CD4-positive, alpha-beta T cell (primary cell): Measurements from ENCODE around the gene PXK. TPM values are rescaled to one million over a fixed set of nuclear protein-coding genes. Genes with fewer than 3 reads are reported as not detected.
"Not testable (repeated sequence)": the region's sequence is repeated elsewhere in the genome, so short reads cannot be mapped to it uniquely, and the experiment has no call there.

Experiments
- ATAC-seq: fragments of 200-7000 bp; cut with Tn5 transposase; one replicate; pipeline ENCODE4 v1.10.0; 2022; ENCODE audit warnings: mild to moderate bottlenecking; ENCODE audit not compliant: poor library complexity
- CTCF ChIA-PET: fragments of 350-600 bp; sonication (Branson Sonifier 250); formaldehyde crosslinking; loops from one replicate; lab custom pipeline; 2021; ENCODE audit warnings: antibody characterized with exemption, inconsistent platforms; lab: Charles Lee
- POLR2A ChIA-PET: fragments of 350-600 bp; sonication (Branson Sonifier 250); formaldehyde crosslinking; loops from one replicate; lab custom pipeline; 2021; ENCODE audit warnings: antibody characterized with exemption, inconsistent platforms; lab: Charles Lee
- DNase-seq, 14 experiments: peaks; one replicate each; pipeline ENCODE4 v3.0.0-alpha.2; 2013 to 2020; ENCODE audit warnings: mixed read lengths in 2 of 14
- H3K27ac ChIP-seq, 2 donors: one replicate each; pipeline versions ENCODE4 v1.5.1 to v1.7.0; 2013; ENCODE audit warnings: low read length in 2 of 2, low read depth in 1 of 2, mild to moderate bottlenecking in 1 of 2
- H3K27me3 ChIP-seq, 2 experiments: 1 replicate in 1 of 2; 2 replicates in 1 of 2; pipeline versions ENCODE4 v1.6.1 to v1.7.0; 2013; ENCODE audit warnings: low read length in 2 of 2, control low read depth in 1 of 2, mild to moderate bottlenecking in 1 of 2, moderate library complexity in 1 of 2; ENCODE audit not compliant: insufficient read depth in 2 of 2, control insufficient read depth in 1 of 2
- H3K36me3 ChIP-seq: one replicate; pipeline ENCODE4 v1.6.1; 2013; ENCODE audit warnings: low read length, control low read depth; ENCODE audit not compliant: insufficient read depth
- H3K4me1 ChIP-seq: one replicate; pipeline ENCODE4 v1.6.1; 2013; ENCODE audit warnings: low read length, control low read depth; ENCODE audit not compliant: insufficient read depth
- H3K4me3 ChIP-seq: one replicate; pipeline ENCODE4 v1.5.1; 2013; ENCODE audit warnings: mild to moderate bottlenecking, low read length, moderate library complexity
- H3K9me3 ChIP-seq, 2 experiments: 1 replicate in 1 of 2; 2 replicates in 1 of 2; pipeline versions ENCODE4 v1.6.1 to v1.7.0; 2013; ENCODE audit warnings: low read length in 2 of 2, mild to moderate bottlenecking in 2 of 2, control low read depth in 1 of 2, moderate library complexity in 1 of 2; ENCODE audit not compliant: control insufficient read depth in 1 of 2, insufficient read depth in 1 of 2
- H3K27ac Mint-ChIP-seq: one replicate; pipeline ENCODE4 v1.8.0; 2020; ENCODE audit warnings: mixed read lengths
- H3K27me3 Mint-ChIP-seq: one replicate; pipeline ENCODE4 v1.8.0; 2021; ENCODE audit warnings: mixed read lengths
- H3K36me3 Mint-ChIP-seq: one replicate; pipeline ENCODE4 v1.8.0; 2021; ENCODE audit warnings: low read depth, mixed read lengths
- H3K4me1 Mint-ChIP-seq: one replicate; pipeline ENCODE4 v1.8.0; 2021; ENCODE audit warnings: low read depth, mixed read lengths
- H3K4me3 Mint-ChIP-seq: one replicate; pipeline ENCODE4 v1.8.0; 2020; ENCODE audit warnings: mild to moderate bottlenecking, mixed read lengths
- H3K9me3 Mint-ChIP-seq: one replicate; pipeline ENCODE4 v1.8.0; 2020; ENCODE audit warnings: mixed read lengths
- CTCF ChIP-seq: fragments of 200-600 bp; IDR thresholded peaks from one replicate; pipeline ENCODE4 v1.8.0; 2022; ENCODE audit warnings: antibody characterized with exemption, mild to moderate bottlenecking
- intact Hi-C, 2 experiments: fragments of 100-400 bp; cut with DNase I in 1 of 2; cut with micrococcal nuclease in 1 of 2; formaldehyde crosslinking; loops; one replicate each; pipeline versions ENCODE4 v1.15.1 to v1.9.0; 2023 to 2025; cut with DNase I, micrococcal nuclease
- total RNA-seq, 174 experiments: library from RNA in 2 of 174; stranded (reverse) in 2 of 174; gene quantifications; one replicate each; pipeline ENCODE4 v1.2.3 and lab custom pipeline; 2021 to 2026

PXK gene
- total RNA-seq, 2 experiments from 2014 or later: 12.5 to 14.8 TPM

- Mint-ChIP-seq H3K36me3 (peaks cover 38% of the 10 kb centered on the region), H3K27me3 (no peaks in the 10 kb centered on the region), H3K9me3 (no peaks in the 10 kb centered on the region), H3K27ac (peak overlapping the region; percentile 86), H3K4me3 (peak overlapping the region; percentile 90), H3K4me1 (peaks cover 33% of the 10 kb centered on the region)
- no peak overlapping the region for H3K4me3 ChIP-seq
- H3K4me1 ChIP-seq: peaks cover 20% of the 10 kb centered on the region
- H3K9me3 ChIP-seq: no peaks in the 10 kb centered on the region
- intact Hi-C loops: loop anchor here (5.0 to 10.0 kb wide), 3 partner anchors 102 to 430 kb away; partner anchors contain the start of genes ABHD6 (in 1 of the 2), FLNB (in 1 of the 2) and PXK (in 1 of the 2)
- no peaks in the 10 kb centered on the region for H3K27me3 ChIP-seq
- H3K27ac ChIP-seq: no peak overlapping the region
- ChIA-PET POLR2A (interaction anchor here (0.5 to 3.9 kb wide), 7 partner anchors 18 to 1739 kb away, joined by 3 to 42 read pairs (median 4); partner anchors contain the start of genes HTD2, KCTD6, PXK and RPP14), CTCF (interaction anchor here (0.6 to 3.5 kb wide), 4 partner anchors 29 to 265 kb away, joined by 3 to 17 read pairs (median 8); partner anchors contain the start of genes HTD2, KCTD6 and RPP14)
- DNase-seq (no peak), ATAC-seq (no peak)
- no peak for TF ChIP-seq CTCF
- H3K36me3 ChIP-seq: peaks cover 28% of the 10 kb centered on the region
Observed at GRCh38 chr3:58434511-58434910, 101.8 kb downstream of the PXK start.

- Histone ChIP-seq H3K4me1 (peaks cover 20% of the 10 kb centered on the region), H3K4me3 (no peak overlapping the region), H3K9me3 (no peaks in the 10 kb centered on the region), H3K27ac (no peak overlapping the region), H3K36me3 (peaks cover 23% of the 10 kb centered on the region), H3K27me3 (no peaks in the 10 kb centered on the region)
- Mint-ChIP-seq H3K27me3 (no peaks in the 10 kb centered on the region), H3K4me1 (peaks cover 33% of the 10 kb centered on the region), H3K27ac (peak overlapping the region; percentile 86), H3K36me3 (peaks cover 33% of the 10 kb centered on the region), H3K9me3 (no peaks in the 10 kb centered on the region), H3K4me3 (peak overlapping the region; percentile 90)
- ATAC-seq (no peak), DNase-seq (no peak)
- POLR2A ChIA-PET: interaction anchor here (3.9 kb wide), 1 partner anchor 128 kb away, joined by 42 read pairs; the partner anchor contains the start of genes HTD2 and RPP14
- intact Hi-C loops: loop anchor here (1.0 to 10.0 kb wide), 4 partner anchors 57 to 430 kb away; partner anchors contain the start of genes ABHD6 (in 1 of the 2), FLNB (in 1 of the 2), KCTD6 (in 1 of the 2) and PXK (in 1 of the 2)
- CTCF ChIA-PET: interaction anchor here (0.6 to 3.5 kb wide), 4 partner anchors 29 to 266 kb away, joined by 3 to 17 read pairs (median 3); partner anchors contain the start of gene KCTD6
- TF ChIP-seq CTCF: no peak
Observed at GRCh38 chr3:58434990-58435389, 102.3 kb downstream of the PXK start.

GRCh38 chr3:58437276-58437675, 104.6 kb downstream of the PXK start:
- H3K36me3 Mint-ChIP-seq: peaks cover 12% of the 10 kb centered on the region
- H3K4me3 Mint-ChIP-seq, H3K27ac ChIP-seq, H3K27me3 Mint-ChIP-seq, DNase-seq, H3K9me3 Mint-ChIP-seq, H3K27ac Mint-ChIP-seq, H3K9me3 ChIP-seq, ATAC-seq, POLR2A ChIA-PET, H3K4me3 ChIP-seq, H3K27me3 ChIP-seq, H3K36me3 ChIP-seq: not testable (repeated sequence)
- CTCF ChIA-PET: interaction anchor here (1.1 kb wide), 1 partner anchor 55 kb away, joined by 3 read pairs; the partner anchor contains the start of gene KCTD6
- H3K4me1 ChIP-seq: peaks cover 17% of the 10 kb centered on the region
- peaks cover 24% of the 10 kb centered on the region for H3K4me1 Mint-ChIP-seq
- intact Hi-C loops: loop anchor here in 1 of 2 experiments (10.0 kb wide), 1 partner anchor 432 kb away; the partner anchor contains the start of gene FLNB

- H3K4me3 Mint-ChIP-seq, H3K4me1 ChIP-seq, H3K4me3 ChIP-seq, DNase-seq, H3K27me3 Mint-ChIP-seq, H3K9me3 Mint-ChIP-seq, H3K9me3 ChIP-seq, intact Hi-C loops, H3K27me3 ChIP-seq, H3K27ac ChIP-seq, H3K4me1 Mint-ChIP-seq, H3K27ac Mint-ChIP-seq, H3K36me3 ChIP-seq, ATAC-seq, H3K36me3 Mint-ChIP-seq: not testable (repeated sequence)
- CTCF ChIA-PET: interaction anchor here (1.2 to 2.2 kb wide), 2 partner anchors 23 to 135 kb away, joined by 4 read pairs; partner anchors contain the start of genes HTD2 and RPP14
- POLR2A ChIA-PET: interaction anchor here (1.2 kb wide), 1 partner anchor 135 kb away, joined by 3 read pairs; the partner anchor contains the start of genes HTD2 and RPP14
Observed at GRCh38 chr3:58440996-58441355, 108.3 kb downstream of the PXK start.
